Neural cell (in vitro differentiated cells): ENCODE data around the gene IKZF4. TPM values are rescaled to one million over a fixed set of nuclear protein-coding genes. Genes with fewer than 3 reads are reported as not detected.

Source experiments
- H2AFZ ChIP-seq: fragments of 200-600, 300-800 bp; sonication (generic), shearing (Covaris generic); 2 replicates; pipeline ENCODE4 v1.6.0; 2014; ENCODE audit warnings: low read depth, mild to moderate bottlenecking, antibody characterized with exemption, low read length, moderate library complexity
- H3F3A ChIP-seq: fragments of 200-600 bp; shearing (Covaris generic); 2 replicates; pipeline ENCODE4 v1.6.1; 2016; ENCODE audit warnings: mild to moderate bottlenecking, moderate library complexity, mixed read lengths, antibody characterized with exemption, low read length; ENCODE audit not compliant: insufficient read depth, poor library complexity, severe bottlenecking
- H3K27ac ChIP-seq: fragments of 200-600, 300-800 bp; sonication (generic), shearing (Covaris generic); 2 replicates; pipeline ENCODE4 v1.5.1; 2014; ENCODE audit warnings: mild to moderate bottlenecking, low read length, moderate library complexity
- H3K27me3 ChIP-seq: fragments of 300-800, 200-600 bp; sonication (generic), shearing (Covaris generic); 2 replicates; pipeline ENCODE4 v1.6.0; 2014; ENCODE audit warnings: mild to moderate bottlenecking, low read depth, low read length, moderate library complexity; ENCODE audit not compliant: insufficient read depth
- H3K36me3 ChIP-seq: fragments of 300-800, 200-600 bp; sonication (generic), shearing (Covaris generic); 2 replicates; pipeline ENCODE4 v1.5.1; 2014; ENCODE audit warnings: mild to moderate bottlenecking, antibody characterized with exemption, low read length, moderate library complexity; ENCODE audit not compliant: insufficient read depth
- H3K4me2 ChIP-seq: fragments of 300-800, 200-600 bp; sonication (generic), shearing (Covaris generic); 2 replicates; pipeline ENCODE4 v1.6.0; 2014; ENCODE audit warnings: mild to moderate bottlenecking, low read length
- H3K4me3 ChIP-seq: fragments of 300-800, 200-600 bp; sonication (generic), shearing (Covaris generic); 2 replicates; pipeline ENCODE4 v1.5.1; 2014; ENCODE audit warnings: mild to moderate bottlenecking, low read length, moderate library complexity
- H3K79me2 ChIP-seq: fragments of 200-600 bp; shearing (Covaris generic); replicated peaks from 2 replicates; pipeline ENCODE4 v1.6.0; 2014; ENCODE audit warnings: mild to moderate bottlenecking, low read length, moderate library complexity; ENCODE audit not compliant: insufficient read depth
- H3K9ac ChIP-seq: fragments of 300-800, 200-600 bp; sonication (generic), shearing (Covaris generic); 2 replicates; pipeline ENCODE4 v1.6.1; 2016; ENCODE audit warnings: mild to moderate bottlenecking, low read length, mixed read lengths
- H3K9me2 ChIP-seq: fragments of 200-600 bp; shearing (Covaris generic); 2 replicates; pipeline ENCODE4 v1.6.1; 2016; ENCODE audit warnings: mild to moderate bottlenecking, low read length, mixed read lengths; ENCODE audit not compliant: insufficient read depth
- H3K9me3 ChIP-seq: fragments of 200-600, 300-800 bp; sonication (generic), shearing (Covaris generic); 2 replicates; pipeline ENCODE4 v1.6.1; 2016; ENCODE audit warnings: mild to moderate bottlenecking, mixed run types, low read length, moderate library complexity, mixed read lengths
- H4K20me1 ChIP-seq: fragments of 200-600 bp; shearing (Covaris generic); 2 replicates; pipeline ENCODE4 v1.6.1; 2016; ENCODE audit warnings: mild to moderate bottlenecking, mixed run types; ENCODE audit not compliant: insufficient read depth
- CTCF ChIP-seq: fragments of 450-650 bp; IDR thresholded peaks from 2 replicates; pipeline ENCODE4 v1.5.1; 2014; ENCODE audit warnings: antibody characterized with exemption, mild to moderate bottlenecking, moderate library complexity; ENCODE audit not compliant: poor library complexity, severe bottlenecking
- EP300 ChIP-seq: fragments of 450-650 bp; conservative IDR thresholded peaks from 2 replicates; pipeline ENCODE4 v1.6.1; 2014; ENCODE audit warnings: antibody characterized with exemption, mild to moderate bottlenecking, moderate library complexity; ENCODE audit not compliant: poor library complexity, severe bottlenecking
- EZH2 ChIP-seq: fragments of 200-600, 300-800 bp; shearing (Covaris generic), sonication (generic); IDR thresholded peaks from 2 replicates; pipeline ENCODE4 v1.6.1; 2014; ENCODE audit warnings: antibody characterized with exemption, low read length, borderline replicate concordance, mild to moderate bottlenecking; ENCODE audit not compliant: insufficient read depth, poor library complexity, severe bottlenecking
- MXI1 ChIP-seq: fragments of 450-650 bp; conservative IDR thresholded peaks from 2 replicates; pipeline ENCODE4 v1.6.1; 2014; ENCODE audit warnings: antibody characterized with exemption, mild to moderate bottlenecking; ENCODE audit not compliant: poor library complexity, severe bottlenecking
- POLR2AphosphoS5 ChIP-seq: IDR thresholded peaks from 2 replicates; pipeline ENCODE4 v1.6.1; 2012
- RAD21 ChIP-seq: fragments of 450-650 bp; conservative IDR thresholded peaks from 2 replicates; pipeline ENCODE4 v1.6.1; 2014; ENCODE audit warnings: antibody characterized with exemption, mild to moderate bottlenecking, moderate library complexity
- REST ChIP-seq: IDR thresholded peaks from 2 replicates; pipeline ENCODE4 v1.6.1; 2012; ENCODE audit warnings: borderline replicate concordance
- SMC3 ChIP-seq: fragments of 450-650 bp; conservative IDR thresholded peaks from 2 replicates; pipeline ENCODE4 v1.6.1; 2014; ENCODE audit warnings: antibody characterized with exemption, mild to moderate bottlenecking, moderate library complexity; ENCODE audit not compliant: poor library complexity
- TAF1 ChIP-seq: IDR thresholded peaks from 2 replicates; pipeline ENCODE4 v1.6.1; 2012; ENCODE audit warnings: low read depth
- polyA plus RNA-seq: library from polyadenylated mRNA; depleted of rRNA; stranded (reverse); fragments of >200 nt; gene quantifications from 2 replicates; pipeline ENCODE4 v1.2.3, GENCODE V29; 2014

IKZF4 gene
- polyA plus RNA-seq, 1 donor from 2014 or later, result 4.8 TPM

- Histone ChIP-seq H3F3A (no peaks in the 10 kb centered on the region), H3K9ac (peak overlapping the region; percentile 97), H4K20me1 (no peaks in the 10 kb centered on the region), H3K9me3 (no peaks in the 10 kb centered on the region), H3K4me2 (peak overlapping the region; percentile 98), H3K79me2 (peaks cover 35% of the 10 kb centered on the region), H2AFZ (peak overlapping the region; percentile 62), H3K9me2 (no peaks in the 10 kb centered on the region), H3K27me3 (no peaks in the 10 kb centered on the region), H3K4me3 (peak overlapping the region; percentile 80), H3K27ac (peak overlapping the region; percentile 99), H3K36me3 (no peaks in the 10 kb centered on the region)
- TF ChIP-seq EZH2 (no peak), EP300 (no peak), RAD21 (no peak), CTCF (no peak), SMC3 (no peak), REST (no peak), POLR2AphosphoS5 (no peak), MXI1 (no peak), TAF1 (no peak)
Measured at GRCh38 chr12:56021889-56022497, 1.1 kb downstream of the IKZF4 start.

- Histone ChIP-seq H2AFZ (no peak overlapping the region), H3F3A (no peaks in the 10 kb centered on the region), H3K9me2 (no peaks in the 10 kb centered on the region), H3K79me2 (peaks cover 16% of the 10 kb centered on the region), H3K36me3 (peaks cover 11% of the 10 kb centered on the region), H4K20me1 (no peaks in the 10 kb centered on the region), H3K4me2 (no peak overlapping the region), H3K27me3 (no peaks in the 10 kb centered on the region), H3K9ac (no peak overlapping the region), H3K27ac (no peak overlapping the region), H3K4me3 (no peak overlapping the region), H3K9me3 (no peaks in the 10 kb centered on the region)
- TF ChIP-seq TAF1, result no peak
Measured at GRCh38 chr12:56028511-56029165, 7.8 kb downstream of the IKZF4 start.
